Nephron (organoid): Measurements from ENCODE around the gene FOXD4L3.
"Not testable (repeated sequence)": the region's sequence is repeated elsewhere in the genome, so short reads cannot be mapped to it uniquely, and the experiment has no call there.

Experiments
- H3K27ac Mint-ChIP-seq, 3 experiments: 2 replicates each; pipeline ENCODE4 v1.8.0; 2020; ENCODE audit warnings: mixed read lengths in 3 of 3, mild to moderate bottlenecking in 2 of 3, moderate library complexity in 1 of 3
- H3K27me3 Mint-ChIP-seq: 2 replicates; pipeline ENCODE4 v1.8.0; 2021; ENCODE audit warnings: low read depth, mild to moderate bottlenecking, moderate library complexity, mixed read lengths
- H3K36me3 Mint-ChIP-seq: 2 replicates; pipeline ENCODE4 v1.8.0; 2020; ENCODE audit warnings: low read depth, mixed read lengths
- H3K4me1 Mint-ChIP-seq: 2 replicates; pipeline ENCODE4 v1.8.0; 2020; ENCODE audit warnings: mixed read lengths
- H3K4me3 Mint-ChIP-seq, 3 experiments: 2 replicates each; pipeline ENCODE4 v1.8.0; 2020; ENCODE audit warnings: mild to moderate bottlenecking in 3 of 3, mixed read lengths in 3 of 3, moderate library complexity in 2 of 3
- H3K9me3 Mint-ChIP-seq: 2 replicates; pipeline ENCODE4 v1.8.0; 2020; ENCODE audit warnings: mixed read lengths

Gene FOXD4L3

GRCh38 chr9:68302567-68302966, at the start of gene FOXD4L3:
Gene FOXD4L3 (plus strand): TSS chr9:68302867. CDS start chr9:68302952, 85 bp downstream.
- H3K27ac Mint-ChIP-seq, H3K27me3 Mint-ChIP-seq, H3K4me3 Mint-ChIP-seq, H3K4me1 Mint-ChIP-seq, H3K36me3 Mint-ChIP-seq, H3K9me3 Mint-ChIP-seq: not testable (repeated sequence)

DNA sequence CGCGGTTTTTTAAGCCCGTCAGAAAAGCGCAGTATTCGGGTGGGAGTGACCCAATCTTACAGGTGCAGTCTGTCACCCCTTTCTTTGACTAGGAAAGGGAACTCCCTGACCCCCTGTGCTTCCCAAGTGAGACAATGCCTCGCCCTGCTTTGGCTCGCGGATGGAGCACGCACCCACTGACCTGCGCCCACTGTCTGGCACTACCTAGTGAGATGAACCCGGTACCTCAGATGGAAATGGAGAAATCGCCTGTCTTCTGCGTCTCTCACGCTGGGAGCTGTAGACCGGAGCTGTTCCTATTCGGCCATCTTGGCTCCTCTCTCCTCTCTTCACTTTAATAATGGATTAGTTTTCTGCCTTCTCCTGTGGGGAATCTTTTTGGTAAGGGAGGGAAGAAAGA, 21.6 kb upstream of the FOXD4L3 start:
- H3K9me3 Mint-ChIP-seq, H3K27ac Mint-ChIP-seq, H3K27me3 Mint-ChIP-seq, H3K36me3 Mint-ChIP-seq, H3K4me1 Mint-ChIP-seq, H3K4me3 Mint-ChIP-seq: not testable (repeated sequence)

- H3K4me1 Mint-ChIP-seq, H3K4me3 Mint-ChIP-seq, H3K36me3 Mint-ChIP-seq, H3K9me3 Mint-ChIP-seq, H3K27ac Mint-ChIP-seq, H3K27me3 Mint-ChIP-seq: not testable (repeated sequence)
Observed at GRCh38 chr9:68303771-68304170, 1.1 kb downstream of the FOXD4L3 start.

DNA sequence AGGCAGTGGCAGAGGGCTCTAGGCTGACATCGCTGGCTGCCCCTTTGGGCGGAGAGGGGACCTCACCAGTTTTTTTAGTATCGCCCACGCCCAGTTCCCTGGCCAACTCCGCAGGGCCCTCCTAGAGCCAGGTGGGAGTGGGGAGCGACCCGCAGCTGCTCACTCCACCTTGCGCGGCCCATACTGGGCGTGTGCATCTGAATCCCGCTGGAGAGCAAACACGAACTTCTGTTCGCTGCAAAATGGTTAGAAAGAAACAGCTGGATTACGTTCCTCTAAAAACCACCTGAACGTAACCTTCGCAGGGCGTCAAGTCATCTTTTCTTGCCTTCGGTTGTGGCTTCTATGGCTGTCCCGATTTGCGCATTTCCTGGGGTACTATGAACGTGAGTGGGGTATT, 1.5 kb downstream of the FOXD4L3 start:
- H3K27ac Mint-ChIP-seq, H3K4me1 Mint-ChIP-seq, H3K36me3 Mint-ChIP-seq, H3K4me3 Mint-ChIP-seq, H3K9me3 Mint-ChIP-seq, H3K27me3 Mint-ChIP-seq: not testable (repeated sequence)

DNA sequence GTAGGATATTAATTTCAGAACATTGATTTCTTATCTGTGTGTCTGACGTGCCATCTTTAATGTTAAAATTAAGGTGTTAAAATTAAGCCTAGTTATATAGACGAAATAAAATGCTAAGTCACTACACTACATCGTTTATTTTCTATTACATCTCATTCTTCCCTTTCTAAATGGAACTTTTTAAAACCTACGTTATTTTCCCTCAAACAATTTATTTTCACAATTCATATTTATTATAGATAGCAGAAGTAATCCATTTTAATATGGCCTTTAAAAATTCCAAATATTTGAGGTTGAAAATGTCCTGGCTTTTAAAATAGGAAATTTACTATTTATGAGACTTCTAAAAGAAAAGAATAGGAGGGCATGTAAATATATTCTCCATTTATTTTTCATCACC, 2.1 kb downstream of the FOXD4L3 start:
- not testable (repeated sequence) for H3K4me1 Mint-ChIP-seq, H3K9me3 Mint-ChIP-seq, H3K4me3 Mint-ChIP-seq, H3K27me3 Mint-ChIP-seq, H3K36me3 Mint-ChIP-seq, H3K27ac Mint-ChIP-seq

GRCh38 chr9:68305680-68306285, 3.1 kb downstream of the FOXD4L3 start:
- not testable (repeated sequence) for H3K27ac Mint-ChIP-seq, H3K9me3 Mint-ChIP-seq, H3K36me3 Mint-ChIP-seq, H3K27me3 Mint-ChIP-seq, H3K4me3 Mint-ChIP-seq, H3K4me1 Mint-ChIP-seq

GRCh38 chr9:68306391-68306964, 3.8 kb downstream of the FOXD4L3 start:
- H3K36me3 Mint-ChIP-seq, H3K27me3 Mint-ChIP-seq, H3K4me1 Mint-ChIP-seq, H3K9me3 Mint-ChIP-seq, H3K4me3 Mint-ChIP-seq, H3K27ac Mint-ChIP-seq: not testable (repeated sequence)

DNA sequence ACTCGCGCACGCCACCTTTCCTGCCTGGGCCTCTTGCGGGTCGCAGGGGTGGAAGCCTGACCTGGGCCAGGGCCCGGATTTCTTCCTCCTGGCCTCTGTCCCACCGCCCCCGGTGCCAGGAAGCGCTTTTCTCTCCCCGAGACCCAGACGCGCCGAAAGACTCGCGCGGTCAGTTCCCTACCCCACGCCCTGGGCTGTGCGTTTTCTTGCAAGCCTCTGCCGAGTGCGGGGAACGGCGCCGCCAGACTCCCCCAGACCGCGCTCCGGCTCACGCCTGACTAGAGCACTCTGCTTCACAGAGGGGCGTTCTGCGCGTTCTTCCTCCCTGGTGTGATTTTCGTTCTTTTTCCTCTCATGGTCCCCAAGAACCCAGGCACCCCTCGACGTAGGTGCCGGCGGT, 4.5 kb downstream of the FOXD4L3 start:
- H3K27me3 Mint-ChIP-seq, result not testable (repeated sequence)

GRCh38 chr9:68307654-68308053, 5.0 kb downstream of the FOXD4L3 start:
- H3K27ac Mint-ChIP-seq, H3K4me1 Mint-ChIP-seq, H3K4me3 Mint-ChIP-seq, H3K27me3 Mint-ChIP-seq, H3K9me3 Mint-ChIP-seq, H3K36me3 Mint-ChIP-seq: not testable (repeated sequence)

More for the DNA sequence above, 4.5 kb downstream of the FOXD4L3 start:
- H3K36me3 Mint-ChIP-seq, H3K4me3 Mint-ChIP-seq, H3K4me1 Mint-ChIP-seq, H3K9me3 Mint-ChIP-seq, H3K27ac Mint-ChIP-seq: not testable (repeated sequence)

GRCh38 chr9:68311208-68311607, 8.5 kb downstream of the FOXD4L3 start:
- H3K4me1 Mint-ChIP-seq, H3K36me3 Mint-ChIP-seq, H3K9me3 Mint-ChIP-seq, H3K27ac Mint-ChIP-seq, H3K4me3 Mint-ChIP-seq, H3K27me3 Mint-ChIP-seq: not testable (repeated sequence)

DNA sequence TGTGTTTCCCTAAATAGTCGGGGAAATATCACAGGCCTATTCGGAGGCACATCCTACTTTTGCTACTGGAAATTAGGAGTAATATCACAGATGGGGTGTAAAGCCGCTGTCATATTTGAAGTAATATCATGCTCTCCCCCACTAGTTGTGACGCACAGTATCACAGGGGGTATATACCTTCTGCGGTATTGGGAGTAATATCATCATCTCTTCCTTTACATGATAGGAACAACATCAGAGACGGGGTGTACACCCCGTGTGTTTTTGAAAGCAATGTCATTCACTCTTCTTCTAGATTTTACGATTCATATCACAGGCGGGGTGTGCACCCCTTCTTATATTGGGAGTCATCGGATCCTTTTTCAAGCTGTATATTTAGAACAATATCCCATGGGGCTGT, 15.5 kb downstream of the FOXD4L3 start:
- H3K4me3 Mint-ChIP-seq, H3K27me3 Mint-ChIP-seq, H3K36me3 Mint-ChIP-seq, H3K9me3 Mint-ChIP-seq, H3K4me1 Mint-ChIP-seq, H3K27ac Mint-ChIP-seq: not testable (repeated sequence)

DNA sequence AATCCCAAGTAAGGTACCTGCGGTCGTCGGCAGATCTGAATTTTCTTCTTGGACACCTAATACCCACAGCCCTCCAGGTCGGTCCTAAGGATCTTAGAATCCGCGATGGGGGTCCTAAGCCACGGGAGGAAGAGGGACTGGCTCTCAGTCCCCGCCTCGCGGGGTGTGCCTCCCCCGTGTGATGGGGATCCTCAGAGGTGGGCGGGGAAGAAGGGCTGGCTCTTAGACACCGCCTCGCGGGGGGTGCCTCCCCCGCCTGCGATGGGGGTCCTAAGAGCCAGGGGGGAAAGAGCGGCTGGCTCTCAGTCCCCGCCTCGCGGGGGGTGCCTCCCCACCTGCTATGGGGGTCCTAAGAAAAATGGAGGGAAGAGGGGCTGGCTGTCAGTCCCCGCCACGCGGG, 21.1 kb downstream of the FOXD4L3 start:
- not testable (repeated sequence) for H3K4me1 Mint-ChIP-seq, H3K27me3 Mint-ChIP-seq, H3K9me3 Mint-ChIP-seq, H3K4me3 Mint-ChIP-seq, H3K36me3 Mint-ChIP-seq, H3K27ac Mint-ChIP-seq

DNA sequence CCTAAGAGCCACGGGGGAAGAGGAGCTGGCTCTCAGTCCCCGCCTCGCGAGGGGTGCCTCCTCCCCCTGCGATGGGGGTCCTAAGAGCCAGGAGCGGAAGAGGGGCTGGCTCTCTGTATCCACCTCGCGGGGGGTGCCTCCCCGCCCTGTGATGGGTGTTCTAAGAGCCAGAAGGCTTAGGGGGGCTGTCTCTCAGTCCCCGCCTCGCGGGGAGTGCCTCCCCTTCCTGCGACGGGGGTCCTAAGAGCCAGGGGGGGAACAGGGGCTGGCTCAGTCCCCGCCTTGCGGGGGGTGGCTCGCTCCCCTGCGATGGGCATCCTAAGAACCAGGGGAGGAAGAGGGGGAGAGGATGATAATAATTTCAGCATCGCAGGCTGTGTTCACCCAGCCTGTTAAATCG, 21.9 kb downstream of the FOXD4L3 start:
- not testable (repeated sequence) for H3K27me3 Mint-ChIP-seq, H3K4me1 Mint-ChIP-seq, H3K36me3 Mint-ChIP-seq, H3K27ac Mint-ChIP-seq, H3K9me3 Mint-ChIP-seq, H3K4me3 Mint-ChIP-seq

DNA sequence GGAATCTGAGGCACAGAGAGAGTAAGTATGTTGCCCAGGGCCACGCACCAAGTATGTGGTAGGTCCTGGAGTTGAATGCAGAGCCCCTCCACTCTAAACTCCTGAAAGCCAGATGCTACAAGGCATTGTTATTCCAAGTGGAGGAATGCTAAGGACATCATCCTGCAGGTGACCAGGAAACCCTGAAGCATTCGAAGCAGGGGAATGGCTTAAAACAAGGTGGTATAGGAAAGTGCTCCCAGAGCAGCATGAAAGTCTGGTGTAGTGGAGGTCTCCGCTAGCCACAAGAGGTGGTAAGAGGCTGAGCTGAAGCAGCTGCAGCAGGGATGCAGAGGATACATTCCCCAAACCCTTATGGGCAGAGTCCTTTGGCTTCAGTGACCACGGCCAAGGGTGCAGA, 26.4 kb downstream of the FOXD4L3 start:
- not testable (repeated sequence) for H3K27ac Mint-ChIP-seq, H3K36me3 Mint-ChIP-seq, H3K27me3 Mint-ChIP-seq, H3K9me3 Mint-ChIP-seq, H3K4me3 Mint-ChIP-seq, H3K4me1 Mint-ChIP-seq

GRCh38 chr9:68330531-68331173, 28.0 kb downstream of the FOXD4L3 start:
- H3K27me3 Mint-ChIP-seq, H3K4me1 Mint-ChIP-seq, H3K27ac Mint-ChIP-seq, H3K4me3 Mint-ChIP-seq, H3K36me3 Mint-ChIP-seq, H3K9me3 Mint-ChIP-seq: not testable (repeated sequence)

DNA sequence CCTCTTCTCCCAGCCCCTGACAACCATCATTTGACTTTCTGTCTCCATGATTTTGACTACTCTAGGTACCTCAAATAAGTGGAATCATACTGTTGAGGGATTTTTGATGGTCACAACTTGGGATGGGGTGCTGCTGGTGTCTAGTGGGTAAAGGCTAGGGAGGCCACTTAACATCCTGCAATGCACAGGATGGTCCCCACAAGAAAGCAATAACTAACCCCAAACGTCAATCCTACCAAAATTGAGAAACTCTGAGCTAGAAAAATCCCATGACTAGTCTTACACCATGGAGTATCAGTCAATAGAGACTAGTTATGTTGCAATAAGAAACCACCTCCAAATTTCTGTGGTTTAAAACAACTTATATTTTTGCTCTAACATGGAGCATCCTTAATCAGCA, 29.5 kb downstream of the FOXD4L3 start:
- not testable (repeated sequence) for H3K4me3 Mint-ChIP-seq, H3K4me1 Mint-ChIP-seq, H3K27me3 Mint-ChIP-seq, H3K36me3 Mint-ChIP-seq, H3K27ac Mint-ChIP-seq, H3K9me3 Mint-ChIP-seq
